ENCODE data around the gene CCNI. TPM values are rescaled to one million over a fixed set of nuclear protein-coding genes. Genes with fewer than 3 reads are reported as not detected.
"Not testable (repeated sequence)": the region's sequence is repeated elsewhere in the genome, so short reads cannot be mapped to it uniquely, and the experiment has no call there.

The CCNI gene
- total RNA-seq, 1 experiment from 2014 or later, result 240 TPM

DNA sequence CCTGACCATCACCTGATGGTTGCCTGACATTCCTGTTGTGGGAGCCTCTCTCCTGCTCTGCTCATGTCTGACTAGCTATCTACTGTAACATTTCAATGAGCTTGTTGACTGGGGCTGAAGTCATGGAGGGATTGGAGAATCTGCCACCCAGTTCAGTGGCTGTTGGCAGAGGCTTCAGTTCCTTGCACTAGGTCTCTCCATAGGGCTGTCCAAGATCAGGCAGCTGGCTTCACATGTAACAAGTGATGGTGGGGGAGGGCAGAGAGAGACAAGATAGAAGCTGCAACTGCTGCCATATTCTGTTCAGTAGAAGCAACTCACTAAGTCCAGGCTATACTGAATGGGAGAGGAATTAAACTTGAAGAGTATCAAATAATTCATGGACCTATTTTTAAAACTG lies 14.1 kb upstream of the CCNI start:
- H4K8ac ChIP-seq (replicated peaks; ENCODE audit: insufficient read length, low read depth, low read length), result no peak overlapping the region
- H3K23me2 ChIP-seq (ENCODE audit: insufficient read length, low read depth, low read length, poor library complexity, severe bottlenecking), result no peaks in the 10 kb centered on the region
- Mint-ChIP-seq H3K9me3 (no peaks in the 10 kb centered on the region; a peak in 1 of 5 replicates), H3K36me3 (ENCODE audit: insufficient read depth in 1 of 3, low read depth in 3 of 3) (no peaks in the 10 kb centered on the region; a peak in 1 of 7 replicates), H3K27me3 (ENCODE audit: low read depth) (no peaks in the 10 kb centered on the region), H3K27ac (no peak overlapping the region), H3K4me3 (no peak overlapping the region), H3K4me1 (peaks cover 0 to 4% of the 10 kb centered on the region in 2 experiments; a peak in 1 of 4 replicates)
- no peak overlapping the region for H2BK5ac ChIP-seq (ENCODE audit: insufficient read length, low read length)
- H3K23ac ChIP-seq (ENCODE audit: insufficient read length, low read depth, low read length), result no peak overlapping the region
- H3K79me2 ChIP-seq (ENCODE audit: insufficient read depth, low read length), result no peaks in the 10 kb centered on the region
- H4K91ac ChIP-seq (ENCODE audit: insufficient read length, low read depth, low read length), result no peak overlapping the region
- TF ChIP-seq, protein P1, sequence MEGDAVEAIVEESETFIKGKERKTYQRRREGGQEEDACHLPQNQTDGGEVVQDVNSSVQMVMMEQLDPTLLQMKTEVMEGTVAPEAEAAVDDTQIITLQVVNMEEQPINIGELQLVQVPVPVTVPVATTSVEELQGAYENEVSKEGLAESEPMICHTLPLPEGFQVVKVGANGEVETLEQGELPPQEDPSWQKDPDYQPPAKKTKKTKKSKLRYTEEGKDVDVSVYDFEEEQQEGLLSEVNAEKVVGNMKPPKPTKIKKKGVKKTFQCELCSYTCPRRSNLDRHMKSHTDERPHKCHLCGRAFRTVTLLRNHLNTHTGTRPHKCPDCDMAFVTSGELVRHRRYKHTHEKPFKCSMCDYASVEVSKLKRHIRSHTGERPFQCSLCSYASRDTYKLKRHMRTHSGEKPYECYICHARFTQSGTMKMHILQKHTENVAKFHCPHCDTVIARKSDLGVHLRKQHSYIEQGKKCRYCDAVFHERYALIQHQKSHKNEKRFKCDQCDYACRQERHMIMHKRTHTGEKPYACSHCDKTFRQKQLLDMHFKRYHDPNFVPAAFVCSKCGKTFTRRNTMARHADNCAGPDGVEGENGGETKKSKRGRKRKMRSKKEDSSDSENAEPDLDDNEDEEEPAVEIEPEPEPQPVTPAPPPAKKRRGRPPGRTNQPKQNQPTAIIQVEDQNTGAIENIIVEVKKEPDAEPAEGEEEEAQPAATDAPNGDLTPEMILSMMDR (conservative IDR thresholded peaks at IDR 0.05), result no peak
- H2BK15ac ChIP-seq (ENCODE audit: low read depth, low read length), result no peak overlapping the region
- H3K9ac ChIP-seq (ENCODE audit: extremely low read depth, insufficient read length, low read length), result no peak overlapping the region
- no peaks in the 10 kb centered on the region for H3K9me3 ChIP-seq (ENCODE audit: control insufficient read depth, low read depth, low read length)
- DNase-seq, result no peak
- no peak overlapping the region for H2BK20ac ChIP-seq (ENCODE audit: low read depth, low read length, poor library complexity, severe bottlenecking)
- H3K79me1 ChIP-seq (ENCODE audit: insufficient read depth, low read depth, low read length, poor library complexity, severe bottlenecking), result no peaks in the 10 kb centered on the region
- no peak overlapping the region for H3T11ph ChIP-seq (ENCODE audit: low read length)
- H2BK120ac ChIP-seq (ENCODE audit: low read depth, low read length, poor library complexity, severe bottlenecking), result no peak overlapping the region
- no peak overlapping the region for H4K5ac ChIP-seq (ENCODE audit: insufficient read length, low read depth, low read length)
- H3K27ac ChIP-seq (ENCODE audit: insufficient read length, low read depth, low read length), result no peak overlapping the region
- no peaks in the 10 kb centered on the region for H3K27me3 ChIP-seq (ENCODE audit: insufficient read depth, low read length)
- H3K18ac ChIP-seq (ENCODE audit: insufficient read length, low read depth, low read length), result no peak overlapping the region
- H3K4me2 ChIP-seq (ENCODE audit: insufficient read depth, insufficient read length, low read length), result no peak overlapping the region
- H3K14ac ChIP-seq (ENCODE audit: insufficient read depth, low read length), result no peak overlapping the region
- no peaks in the 10 kb centered on the region for H3K4me1 ChIP-seq (ENCODE audit: insufficient read depth, low read length)
- no peak overlapping the region for H2AK5ac ChIP-seq (ENCODE audit: insufficient read length, low read length)
- H4K20me1 ChIP-seq (ENCODE audit: control insufficient read depth, insufficient read depth, insufficient read length), result no peaks in the 10 kb centered on the region
- no peak overlapping the region for H3K56ac ChIP-seq (ENCODE audit: insufficient read length, low read depth, low read length)
- no peak overlapping the region for H3K4ac ChIP-seq (ENCODE audit: low read depth, low read length)
- no peak overlapping the region for H2BK12ac ChIP-seq (ENCODE audit: insufficient read length, low read depth, low read length)
- H2AFZ ChIP-seq (ENCODE audit: low read length), result no peak overlapping the region

DNA sequence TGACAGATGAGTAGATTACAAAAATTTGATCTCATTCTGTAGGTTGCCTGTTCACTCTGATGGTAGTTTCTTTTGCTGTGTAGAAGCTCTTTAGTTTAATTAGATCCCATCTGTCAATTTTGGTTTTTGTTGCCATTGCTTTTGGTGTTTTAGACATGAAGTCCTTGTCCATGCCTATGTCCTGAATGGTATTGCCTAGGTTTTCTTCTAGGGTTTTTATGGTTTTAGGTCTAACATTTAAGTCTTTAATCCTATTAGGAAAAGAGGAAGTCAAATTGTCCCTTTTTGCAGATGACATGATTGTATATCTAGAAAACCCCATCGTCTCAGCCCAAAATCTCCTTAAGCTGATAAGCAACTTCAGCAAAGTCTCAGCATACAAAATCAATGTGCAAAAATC lies 11.2 kb upstream of the CCNI start:
- not testable (repeated sequence) for H4K20me1 ChIP-seq (ENCODE audit: control insufficient read depth, insufficient read depth, insufficient read length); H3K4me3 Mint-ChIP-seq; H3K4me1 ChIP-seq (ENCODE audit: insufficient read depth, low read length); H2AK5ac ChIP-seq (ENCODE audit: insufficient read length, low read length); H3K14ac ChIP-seq (ENCODE audit: insufficient read depth, low read length); H3T11ph ChIP-seq (ENCODE audit: low read length); H3K4me1 Mint-ChIP-seq; DNase-seq; H2BK12ac ChIP-seq (ENCODE audit: insufficient read length, low read depth, low read length); H3K27me3 Mint-ChIP-seq (ENCODE audit: low read depth); H2BK15ac ChIP-seq (ENCODE audit: low read depth, low read length); H4K8ac ChIP-seq (replicated peaks; ENCODE audit: insufficient read length, low read depth, low read length); H3K36me3 Mint-ChIP-seq (ENCODE audit: insufficient read depth in 1 of 3, low read depth in 3 of 3); H2BK120ac ChIP-seq (ENCODE audit: low read depth, low read length, poor library complexity, severe bottlenecking); H3K4ac ChIP-seq (ENCODE audit: low read depth, low read length); H3K23ac ChIP-seq (ENCODE audit: insufficient read length, low read depth, low read length); H2BK20ac ChIP-seq (ENCODE audit: low read depth, low read length, poor library complexity, severe bottlenecking); H3K27ac Mint-ChIP-seq; H3K27me3 ChIP-seq (ENCODE audit: insufficient read depth, low read length); H2BK5ac ChIP-seq (ENCODE audit: insufficient read length, low read length); H3K79me2 ChIP-seq (ENCODE audit: insufficient read depth, low read length); H3K27ac ChIP-seq (ENCODE audit: insufficient read length, low read depth, low read length); H3K9me3 Mint-ChIP-seq; H3K4me2 ChIP-seq (ENCODE audit: insufficient read depth, insufficient read length, low read length); H3K56ac ChIP-seq (ENCODE audit: insufficient read length, low read depth, low read length); H3K79me1 ChIP-seq (ENCODE audit: insufficient read depth, low read depth, low read length, poor library complexity, severe bottlenecking); H2AFZ ChIP-seq (ENCODE audit: low read length); H4K91ac ChIP-seq (ENCODE audit: insufficient read length, low read depth, low read length); H4K5ac ChIP-seq (ENCODE audit: insufficient read length, low read depth, low read length); H3K23me2 ChIP-seq (ENCODE audit: insufficient read length, low read depth, low read length, poor library complexity, severe bottlenecking); H3K9ac ChIP-seq (ENCODE audit: extremely low read depth, insufficient read length, low read length); H3K18ac ChIP-seq (ENCODE audit: insufficient read length, low read depth, low read length); H3K9me3 ChIP-seq (ENCODE audit: control insufficient read depth, low read depth, low read length)
- WGBS (ENCODE audit: extremely low coverage, insufficient read length, low lambda C conversion rate), result no CpG with 5 or more reads among the region's 1 CpG
